Heart left ventricle (tissue), 13 donors: ENCODE data around the gene GBGT1.

Source experiments
- CTCF ChIP-seq, 12 donors: fragments of 200-600 bp; sonication (generic) in 4 of 12; IDR thresholded peaks; one replicate each; pipeline versions ENCODE4 v1.5.0 to v1.8.0; 2018 to 2022; ENCODE audit warnings: antibody characterized with exemption in 12 of 12, mild to moderate bottlenecking in 5 of 12
- POLR2A ChIP-seq, 2 donors: fragments of 450-650 bp; IDR thresholded peaks; one replicate each; pipeline ENCODE4 v1.6.1; 2017; ENCODE audit warnings: antibody characterized with exemption in 2 of 2, mild to moderate bottlenecking in 2 of 2, moderate library complexity in 2 of 2
- donor health status: ischemic (EF 13 %, LVEDD 7.1; RV severe dilation, severe dysfunction).
- donor health status: DM: no; HTN: yes; CAD: no.
- donor health status: DM: no; HTN: no; CAD: no.
- donor health status: ischemic (EF 25% LVEDD 6.9; RV normal size, moderate dysfunction).
- donor health status: ischemic (EF 25% LVEDD 5.7; RV mildly dilated, moderate dysfunction).
- donor health status: ischemic (EF 35%, LVEDD 5.7; RV mildly dilated, moderate dysfunction).
- donor health status: nonischemic (EF 11% LVEDD 7.7; RV severe dilation, severe dysfunction).
- donor health status: DM: yes; HTN: yes; CAD: no.
- donor health status: PGD.
- donor health status: ischemic (EF 29% LVEDD 5.4; RV normal size, mild dysfunction).
- donor health status: nonischemic (EF 23%, LVEDD 6.1; RV moderate dilation, normal function).

GRCh38 chr9:133158695-133159094 is 5.0 kb downstream of the GBGT1 start:
- no peak for TF ChIP-seq CTCF (IDR thresholded peaks at IDR 0.05)
- no peak for TF ChIP-seq POLR2A (IDR thresholded peaks at IDR 0.05)
